NCI-H2196 treated with DMSO at 0.1 percent for 48 hours (cell line): Measurements from ENCODE around the gene AKT1S1.
"Not testable (repeated sequence)": the region's sequence is repeated elsewhere in the genome, so short reads cannot be mapped to it uniquely, and the experiment has no call there.

ENCODE experiments used
- DNase-seq: peaks from one replicate; lab custom pipeline; 2025; ENCODE audit not compliant: unreplicated experiment; lab: John Stamatoyannopoulos, UW

The AKT1S1 gene

GRCh38 chr19:49877020-49877878, at the start of gene AKT1S1, which contains the start of gene TBC1D17:
Gene AKT1S1 (minus strand): TSS chr19:49877355. CDS start chr19:49873295, 4,060 bp downstream.
Gene TBC1D17 (plus strand): TSS chr19:49877702. CDS start chr19:49877724, 22 bp downstream.
- peak; percentile 99 for DNase-seq

DNA sequence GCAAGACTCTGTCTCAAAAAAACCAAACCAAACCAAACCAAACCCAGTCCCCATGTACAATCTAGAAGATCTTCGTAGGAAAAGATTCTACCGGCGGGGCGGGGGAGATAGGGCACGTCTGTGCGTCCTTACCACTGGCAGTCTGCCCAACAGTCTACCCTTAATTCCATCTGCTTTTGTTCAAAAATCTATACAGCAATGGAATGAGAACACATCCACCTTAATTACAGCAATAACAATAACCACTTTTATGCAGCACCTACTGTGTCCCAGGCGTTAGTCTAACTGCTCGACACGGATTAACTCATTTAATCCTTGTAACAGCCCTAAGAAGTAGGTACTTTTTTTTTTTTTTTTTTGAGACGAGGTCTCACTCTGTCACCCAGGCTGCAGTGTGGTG, 49.4 kb upstream of the AKT1S1 start:
- no peak for DNase-seq

GRCh38 chr19:49925486-49925885, 48.3 kb upstream of the AKT1S1 start:
- no peak for DNase-seq

DNA sequence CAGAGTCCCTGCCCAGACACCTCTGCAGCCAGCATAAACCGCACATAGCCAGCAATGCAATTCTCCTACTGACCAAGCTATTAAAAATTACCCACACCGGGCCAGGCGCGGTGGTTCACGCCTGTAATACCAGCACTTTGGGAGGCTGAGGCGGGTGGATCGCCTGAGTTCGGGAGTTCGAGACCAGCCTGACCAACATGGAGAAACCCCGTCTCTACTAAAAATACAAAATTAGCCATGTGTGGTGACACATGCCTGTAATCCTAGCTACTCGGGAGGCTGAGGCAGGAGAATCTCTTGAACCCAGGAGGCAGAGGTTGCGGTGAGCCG, 47.7 kb upstream of the AKT1S1 start:
- DNase-seq, result not testable (repeated sequence)

DNA sequence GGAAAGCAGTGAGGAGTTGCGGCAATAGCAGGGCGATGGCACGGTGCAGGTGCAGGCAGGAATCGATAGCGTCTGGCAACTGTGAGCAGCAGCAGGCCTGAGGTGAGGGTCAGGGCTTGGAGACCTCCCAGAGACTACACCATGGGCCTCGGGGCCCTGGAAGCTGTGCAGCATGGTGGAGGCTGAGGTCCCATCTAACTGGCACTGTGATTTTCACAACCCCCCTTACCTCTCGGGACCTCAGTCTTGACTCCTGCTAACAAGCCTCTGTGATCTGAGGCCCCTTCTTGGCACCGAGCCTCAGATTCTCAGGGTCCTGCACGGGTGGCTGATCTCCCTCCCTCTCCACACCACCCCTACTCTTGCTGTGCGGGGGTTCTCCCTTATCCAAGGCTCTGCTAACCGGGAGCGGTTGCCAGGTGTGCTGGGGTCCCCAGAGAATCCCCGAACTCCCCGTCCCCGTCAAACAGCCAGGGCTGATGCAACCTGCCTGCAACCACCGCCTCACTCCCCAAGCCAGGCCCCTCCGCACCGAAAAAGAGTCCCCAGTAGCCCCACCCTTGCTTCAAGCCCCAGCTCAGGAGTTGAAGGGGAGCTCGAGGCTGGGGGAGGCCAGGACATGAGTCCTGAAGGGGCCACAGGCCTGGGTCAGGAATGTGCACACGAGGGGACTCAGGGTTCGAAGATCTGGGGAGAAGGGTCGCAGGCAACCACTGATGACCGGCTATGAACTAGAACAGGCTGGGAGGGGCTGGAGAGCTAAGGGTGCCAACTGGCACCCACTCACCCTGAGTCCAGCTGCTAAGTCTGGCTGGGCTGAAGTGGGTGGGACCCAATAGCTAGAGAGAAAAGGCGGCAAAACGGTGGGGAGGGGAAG, 47.1 kb upstream of the AKT1S1 start:
- DNase-seq, result no peak

- DNase-seq, result no peak
Measured at GRCh38 chr19:49923055-49924003, 46.2 kb upstream of the AKT1S1 start.

DNA sequence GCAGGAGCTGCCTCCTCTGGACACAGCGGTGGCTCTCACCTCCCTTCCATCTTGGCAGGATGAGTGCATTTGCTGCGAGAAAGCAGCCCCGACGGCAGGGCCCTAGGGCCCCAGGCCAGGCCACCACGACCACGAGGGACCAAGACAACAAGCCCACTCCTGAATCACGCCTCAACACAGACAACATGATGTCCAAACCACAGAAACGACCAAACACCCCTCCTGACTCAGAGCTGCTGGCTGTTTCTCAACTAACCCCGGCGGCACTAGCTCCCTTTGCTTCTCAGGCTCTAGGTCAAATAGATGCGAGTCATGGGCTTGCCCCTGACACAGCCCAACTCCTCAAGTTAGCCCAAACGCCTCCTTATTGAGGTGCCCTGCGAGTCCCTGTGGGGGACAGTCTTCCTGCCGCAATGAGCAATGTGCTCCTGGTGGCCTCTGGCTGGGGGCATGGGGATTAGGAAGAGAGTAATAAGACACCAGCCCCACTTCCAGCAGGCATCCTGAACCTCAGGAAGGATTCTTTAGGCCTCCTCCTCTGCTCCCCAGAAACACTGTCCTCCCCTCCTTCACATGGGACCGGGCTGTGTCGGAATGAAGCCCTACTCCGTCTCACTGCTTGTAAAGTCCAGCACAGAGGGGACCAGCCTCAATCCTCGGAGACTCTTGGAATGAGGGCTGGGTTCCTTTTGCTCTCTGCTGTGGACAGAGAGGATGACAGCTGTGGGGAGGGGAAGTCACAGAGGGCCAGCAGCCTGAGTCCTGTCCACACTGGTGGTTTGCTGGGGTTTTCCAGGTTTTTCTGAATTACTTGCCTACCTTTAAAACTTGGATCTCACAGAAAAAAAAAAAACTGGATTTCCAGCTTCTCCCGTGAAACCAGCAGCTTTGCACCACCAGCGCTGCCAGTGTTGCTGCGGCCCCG, 45.0 kb upstream of the AKT1S1 start:
- no peak for DNase-seq

GRCh38 chr19:49920624-49921363, 43.6 kb upstream of the AKT1S1 start:
- no peak for DNase-seq

DNA sequence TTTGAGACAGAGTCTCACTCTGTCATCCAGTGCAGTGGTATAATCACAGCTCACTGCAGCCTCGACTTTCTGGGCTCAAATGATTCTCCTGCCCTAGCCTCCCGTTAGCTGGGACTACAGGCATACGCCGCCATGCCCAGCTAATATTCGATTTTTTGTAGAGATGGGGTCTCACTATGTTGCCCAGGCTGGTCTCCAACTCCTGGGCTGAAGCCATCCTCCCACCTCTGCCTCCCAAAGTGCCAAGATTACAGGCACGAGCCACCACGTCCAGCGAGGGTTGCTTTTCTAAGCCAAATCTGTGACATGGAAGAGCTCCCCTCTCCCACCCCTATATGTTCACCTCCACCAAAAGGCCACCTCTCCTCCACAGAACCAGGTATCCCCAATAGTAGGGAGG, 40.9 kb upstream of the AKT1S1 start:
- DNase-seq, result no peak

GRCh38 chr19:49916839-49917733, 39.9 kb upstream of the AKT1S1 start:
- no peak for DNase-seq

- DNase-seq, result no peak
Measured at GRCh38 chr19:49915271-49915670, 38.1 kb upstream of the AKT1S1 start.

DNA sequence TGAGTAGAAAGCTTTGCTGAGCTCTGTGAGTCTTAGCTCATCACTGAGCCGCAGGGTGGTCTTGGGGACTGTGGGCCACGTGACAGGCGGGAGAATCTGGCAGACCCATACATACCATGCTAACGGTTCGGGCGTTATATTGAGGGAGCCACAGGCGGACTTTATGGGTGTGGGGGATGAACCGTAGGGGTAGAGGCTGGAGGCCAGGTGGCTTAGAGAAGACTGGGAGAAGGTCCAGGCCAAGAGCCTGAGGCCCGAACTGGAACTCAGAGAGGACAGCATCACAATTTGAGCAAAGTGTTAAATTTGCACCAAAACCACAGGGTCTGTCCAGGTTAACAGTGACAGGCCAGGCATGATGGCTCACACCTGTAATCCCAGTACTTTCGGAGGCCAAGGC, 36.6 kb upstream of the AKT1S1 start:
- no peak for DNase-seq

GRCh38 chr19:49912965-49913685, 36.0 kb upstream of the AKT1S1 start:
- DNase-seq, result no peak

GRCh38 chr19:49911381-49912145, 34.4 kb upstream of the AKT1S1 start:
- no peak for DNase-seq

DNA sequence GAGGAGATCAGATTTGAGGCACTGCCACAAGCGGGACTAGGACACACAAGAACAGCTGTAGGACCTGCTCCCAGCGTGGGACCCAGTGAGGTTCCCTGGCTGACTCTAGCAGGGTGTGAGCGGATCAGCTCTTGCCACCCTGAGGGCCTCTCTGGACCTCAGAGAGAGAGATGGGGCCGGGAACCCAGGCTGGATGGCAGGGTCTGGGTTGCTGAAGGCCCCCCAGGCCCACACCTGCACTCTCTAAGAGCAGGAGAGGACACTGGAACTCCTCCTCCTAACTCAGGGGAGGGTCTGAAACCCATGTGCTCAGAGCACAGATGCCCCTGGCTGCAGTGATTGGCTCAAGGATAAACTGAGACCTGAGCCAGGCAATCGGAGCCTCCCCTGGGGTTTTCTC, 33.0 kb upstream of the AKT1S1 start:
- DNase-seq, result no peak

- no peak for DNase-seq
Measured at GRCh38 chr19:49908480-49909420, 31.6 kb upstream of the AKT1S1 start.
